ENCODE measurements around the gene GCK. TPM values are rescaled to one million over a fixed set of nuclear protein-coding genes. Genes with fewer than 3 reads are reported as not detected.

Gene GCK
- total and polyA plus RNA-seq, 2 of the 13 experiments (the other 11 are each of a cell fraction or from before 2014, with no cell fraction given): not detected

- Histone ChIP-seq H3K27me3 (ENCODE audit: control insufficient read depth in 1 of 2, insufficient read depth in 2 of 2, low read length in 2 of 2) (peaks cover 3 to 15% of the 10 kb centered on the region in 2 experiments; a peak in 3 of 5 replicates), H2AFZ (ENCODE audit: low read length) (no peak overlapping the region), H3K79me2 (ENCODE audit: insufficient read depth, low read length) (no peaks in the 10 kb centered on the region), H3K9me3 (ENCODE audit: low read length) (no peaks in the 10 kb centered on the region), H3K4me1 (ENCODE audit: insufficient read depth, low read length) (no peaks in the 10 kb centered on the region), H3K4me3 (replicated peaks in 1 of 3; ENCODE audit: insufficient read depth in 1 of 3, low read depth in 2 of 3, low read length in 3 of 3) (no peak overlapping the region), H3K4me2 (ENCODE audit: low read depth, low read length) (no peak overlapping the region), H4K20me1 (ENCODE audit: insufficient read depth, low read length) (no peaks in the 10 kb centered on the region), H3K36me3 (replicated peaks in 1 of 2; ENCODE audit: control insufficient read depth in 1 of 2, insufficient read depth in 2 of 2, low read length in 2 of 2) (peaks cover 10 to 19% of the 10 kb centered on the region in 2 experiments; a peak in 4 of 5 replicates), H3K27ac (ENCODE audit: extremely low read length, insufficient read depth, low read length) (no peak overlapping the region), H3K9ac (ENCODE audit: insufficient read depth, low read depth, low read length) (no peak overlapping the region)
- BruUV-seq (replicated peaks): no TSS peak
- POLR2A ChIA-PET: no interaction called here
- ATAC-seq (no peak), FAIRE-seq (no peak), DNase-seq (ENCODE audit: low spot score) (no peak)
- intact Hi-C loops (cut with micrococcal nuclease; ENCODE audit: unreplicated experiment): no loop called here
- CTCF ChIA-PET (ENCODE audit: low intra/inter-chr PET ratio, low total read pairs): no interaction called here
- in situ Hi-C loops (cut with HindIII; ENCODE audit: extremely low pct_ligation_motif_present, low pct_unique_long_range_greater_than_20kb): no loop called here
- WGBS (ENCODE audit: low lambda C conversion rate): 64% methylated on average over 20 of the region's 41 CpGs
- TF ChIP-seq TARDBP (CRISPR knock-in tag; IDR thresholded peaks at IDR 0.05) (no peak), AGO2 (optimal IDR thresholded peaks at IDR 0.05; ENCODE audit: low read depth, low read length) (peak; percentile 92), POLR2G (IDR thresholded peaks at IDR 0.05; ENCODE audit: low read depth, low read length) (0 out of 2 replicates have a peak, but pooled peaks have one; percentile 18), YY1 (IDR thresholded peaks at IDR 0.05; ENCODE audit: insufficient read depth, insufficient replicate concordance, low read depth, low read length) (no peak), ATAD3A (CRISPR knock-in tag; IDR thresholded peaks at IDR 0.05) (no peak), SALL2 (CRISPR knock-in tag; IDR thresholded peaks at IDR 0.05) (no peak), ZNF615 (CRISPR knock-in tag; IDR thresholded peaks at IDR 0.05; ENCODE audit: borderline replicate concordance) (no peak), AGO1 (IDR thresholded peaks at IDR 0.05; ENCODE audit: low read depth, low read length, poor library complexity, severe bottlenecking) (peak; percentile 70), ERF (CRISPR knock-in tag; IDR thresholded peaks at IDR 0.05) (no peak)
These were observed 76.8 kb downstream of the GCK start for GRCh38 chr7:44112231-44112996.

All from HepG2 (cell line).